HG03457 (cell line): ENCODE measurements around the gene SHLD1.
"Not testable (repeated sequence)": the region's sequence is repeated elsewhere in the genome, so short reads cannot be mapped to it uniquely, and the experiment has no call there.

Experiments used
- ATAC-seq: cut with Tn5 transposase; IDR thresholded peaks from one replicate; pipeline ENCODE4 v1.9.1; 2021; ENCODE audit warnings: moderate number of reproducible peaks; ENCODE audit not compliant: unreplicated experiment

SHLD1 gene

GRCh38 chr20:5735845-5736510, 14.2 kb upstream of the SHLD1 start:
- ATAC-seq: no peak

GRCh38 chr20:5737619-5737953, 12.6 kb upstream of the SHLD1 start:
- no peak for ATAC-seq

- ATAC-seq: no peak
Measured at GRCh38 chr20:5737966-5738365, 12.2 kb upstream of the SHLD1 start.

- not testable (repeated sequence) for ATAC-seq
Measured at GRCh38 chr20:5740643-5741042, 9.6 kb upstream of the SHLD1 start.

- ATAC-seq: no peak
Measured at GRCh38 chr20:5741089-5741488, 9.1 kb upstream of the SHLD1 start.

GRCh38 chr20:5742041-5742440, 8.2 kb upstream of the SHLD1 start:
- no peak for ATAC-seq

- ATAC-seq: no peak
Measured at GRCh38 chr20:5745416-5746030, 4.7 kb upstream of the SHLD1 start.

GRCh38 chr20:5746064-5746463, 4.1 kb upstream of the SHLD1 start:
- ATAC-seq: no peak

- ATAC-seq: no peak
Measured at GRCh38 chr20:5748246-5748645, 2.0 kb upstream of the SHLD1 start.

- not testable (repeated sequence) for ATAC-seq
Measured at GRCh38 chr20:5749512-5749951, 669 bp upstream of the SHLD1 start.

- no peak for ATAC-seq
Measured at GRCh38 chr20:5751856-5752255, 1.7 kb downstream of the SHLD1 start.

GRCh38 chr20:5753814-5754213, 3.6 kb downstream of the SHLD1 start:
- no peak for ATAC-seq

- ATAC-seq: no peak
Measured at GRCh38 chr20:5757949-5758348, 7.7 kb downstream of the SHLD1 start.

GRCh38 chr20:5766085-5766764, 16.0 kb downstream of the SHLD1 start:
- no peak for ATAC-seq

GRCh38 chr20:5767493-5768098, 17.4 kb downstream of the SHLD1 start:
- no peak for ATAC-seq

- no peak for ATAC-seq
Measured at GRCh38 chr20:5770231-5770986, 20.2 kb downstream of the SHLD1 start.

- ATAC-seq: peak; percentile 52
Measured at GRCh38 chr20:5770987-5771318, 20.8 kb downstream of the SHLD1 start.

- no peak for ATAC-seq
Measured at GRCh38 chr20:5772704-5773103, 22.5 kb downstream of the SHLD1 start.

- no peak for ATAC-seq
Measured at GRCh38 chr20:5773589-5773988, 23.4 kb downstream of the SHLD1 start.

GRCh38 chr20:5776077-5776476, 25.9 kb downstream of the SHLD1 start:
- no peak for ATAC-seq
